ENCODE results near the gene TNFRSF11A. TPM values are rescaled to one million over a fixed set of nuclear protein-coding genes. Genes with fewer than 3 reads are reported as not detected.

TNFRSF11A gene
- total RNA-seq, 1 donor from 2014 or later = 0.75 TPM

- Histone ChIP-seq H3K79me2 (ENCODE audit: insufficient read depth, low read length) (no peaks in the 10 kb centered on the region), H3K4me3 (ENCODE audit: insufficient read depth, low read depth, low read length) (no peak overlapping the region), H3K27me3 (ENCODE audit: insufficient read depth, low read length) (peaks cover 4% of the 10 kb centered on the region), H4K20me1 (ENCODE audit: insufficient read depth, low read length) (no peaks in the 10 kb centered on the region), H3K27ac (ENCODE audit: low read depth, low read length) (no peak overlapping the region), H3K36me3 (ENCODE audit: insufficient read depth, low read length) (no peaks in the 10 kb centered on the region), H3K9ac (ENCODE audit: low read length) (no peak overlapping the region), H2AFZ (ENCODE audit: low read depth, low read length) (no peak overlapping the region), H3K9me3 (ENCODE audit: insufficient read depth, low read depth, low read length) (no peaks in the 10 kb centered on the region), H3K4me2 (ENCODE audit: low read length) (no peak overlapping the region), H3K4me1 (ENCODE audit: insufficient read depth, low read length) (no peaks in the 10 kb centered on the region)
- H3K36me3 Mint-ChIP-seq (ENCODE audit: low read depth, unreplicated experiment) = no peaks in the 10 kb centered on the region
- H3K9me3 Mint-ChIP-seq (ENCODE audit: unreplicated experiment) = peaks cover 6% of the 10 kb centered on the region
- H3K4me3 Mint-ChIP-seq (ENCODE audit: unreplicated experiment) = no peak overlapping the region
- FAIRE-seq = no peak
- H3K27ac Mint-ChIP-seq (ENCODE audit: unreplicated experiment) = no peak overlapping the region
- DNase-seq (ENCODE audit: low read depth) = no peak
- no peaks in the 10 kb centered on the region for H3K27me3 Mint-ChIP-seq (ENCODE audit: low read depth, unreplicated experiment)
- H3K4me1 Mint-ChIP-seq (ENCODE audit: low read depth, unreplicated experiment) = no peaks in the 10 kb centered on the region
- TF ChIP-seq CTCF (IDR thresholded peaks at IDR 0.05; ENCODE audit: insufficient read depth, low read depth, low read length) (no peak), EZH2 (IDR thresholded peaks at IDR 0.05; ENCODE audit: insufficient read depth, low read length) (no peak)
These were observed 82.5 kb downstream of the TNFRSF11A start for GRCh38 chr18:62407660-62408059.

DNA sequence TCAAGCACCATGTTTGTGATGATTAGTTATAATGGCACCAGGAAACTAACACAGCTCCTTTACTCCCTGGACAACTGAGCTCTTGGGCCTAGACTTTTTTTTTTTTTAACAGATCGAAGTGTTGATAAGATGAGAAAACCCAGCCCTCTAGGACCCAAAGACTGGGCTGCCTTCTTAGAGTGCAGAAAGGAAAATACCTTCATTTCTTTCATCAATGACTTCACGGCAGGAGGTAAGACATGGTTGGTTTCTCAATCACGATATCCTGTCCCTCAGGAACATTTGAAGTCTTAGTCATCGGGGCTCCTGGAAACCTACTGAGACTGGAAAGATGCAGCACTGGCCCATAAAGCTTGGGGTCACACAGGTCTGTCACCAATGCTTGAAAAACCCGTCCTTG is 84.7 kb downstream of the TNFRSF11A start:
- Mint-ChIP-seq H3K4me1 (ENCODE audit: low read depth, unreplicated experiment) (no peaks in the 10 kb centered on the region), H3K9me3 (ENCODE audit: unreplicated experiment) (peaks cover 6% of the 10 kb centered on the region), H3K27me3 (ENCODE audit: low read depth, unreplicated experiment) (no peaks in the 10 kb centered on the region), H3K27ac (ENCODE audit: unreplicated experiment) (no peak overlapping the region), H3K4me3 (ENCODE audit: unreplicated experiment) (no peak overlapping the region), H3K36me3 (ENCODE audit: low read depth, unreplicated experiment) (no peaks in the 10 kb centered on the region)
- Histone ChIP-seq H3K9ac (ENCODE audit: low read length) (no peak overlapping the region), H3K4me3 (ENCODE audit: insufficient read depth, low read depth, low read length) (no peak overlapping the region), H3K79me2 (ENCODE audit: insufficient read depth, low read length) (no peaks in the 10 kb centered on the region), H4K20me1 (ENCODE audit: insufficient read depth, low read length) (no peaks in the 10 kb centered on the region), H3K9me3 (ENCODE audit: insufficient read depth, low read depth, low read length) (no peaks in the 10 kb centered on the region), H3K36me3 (ENCODE audit: insufficient read depth, low read length) (no peaks in the 10 kb centered on the region), H3K27ac (ENCODE audit: low read depth, low read length) (no peak overlapping the region), H3K4me1 (ENCODE audit: insufficient read depth, low read length) (no peaks in the 10 kb centered on the region), H2AFZ (ENCODE audit: low read depth, low read length) (no peak overlapping the region), H3K4me2 (ENCODE audit: low read length) (no peak overlapping the region), H3K27me3 (ENCODE audit: insufficient read depth, low read length) (peaks cover 9% of the 10 kb centered on the region)
- TF ChIP-seq EZH2 (IDR thresholded peaks at IDR 0.05; ENCODE audit: insufficient read depth, low read length) (no peak), CTCF (IDR thresholded peaks at IDR 0.05; ENCODE audit: insufficient read depth, low read depth, low read length) (no peak)
- no peak for DNase-seq (ENCODE audit: low read depth)
- no peak for FAIRE-seq

DNA sequence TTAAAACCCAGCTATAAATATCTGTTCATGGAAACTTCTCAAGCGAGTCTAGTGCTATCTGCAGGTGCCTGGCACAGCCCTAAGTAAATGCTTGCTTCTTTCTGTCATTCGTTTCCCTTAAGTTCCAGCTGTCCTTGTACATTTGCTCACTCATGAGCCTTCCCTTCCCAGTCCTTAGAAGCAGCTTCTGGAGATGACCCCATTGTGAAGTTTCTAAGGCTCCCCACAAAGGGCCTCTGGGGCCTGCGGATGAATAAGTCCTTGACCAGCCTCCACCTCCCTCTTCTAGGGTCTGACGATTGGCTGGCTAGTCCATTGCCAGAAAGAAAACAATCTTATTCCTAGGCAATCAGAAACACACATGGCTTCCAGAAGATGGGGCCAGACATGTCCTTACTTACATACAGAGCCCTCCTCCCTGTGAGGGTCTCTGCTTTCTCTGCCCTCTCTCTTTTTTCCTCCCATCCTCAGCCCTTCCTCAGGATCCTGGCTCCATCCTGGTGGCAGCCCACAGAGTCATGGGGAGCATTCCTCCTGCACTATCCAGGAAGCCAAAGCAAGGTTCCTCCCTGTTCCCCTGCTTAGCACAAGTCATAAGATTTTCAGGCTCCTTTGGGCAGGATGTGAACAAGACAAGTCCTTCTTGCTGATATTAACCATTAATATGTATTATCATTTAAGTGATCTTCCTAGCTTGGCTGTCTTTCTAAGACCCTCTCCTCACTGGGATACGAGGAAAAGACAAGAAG is 87.3 kb downstream of the TNFRSF11A start:
- no peak overlapping the region for H3K27ac ChIP-seq (ENCODE audit: low read depth, low read length)
- H3K36me3 Mint-ChIP-seq (ENCODE audit: low read depth, unreplicated experiment) = no peaks in the 10 kb centered on the region
- H3K79me2 ChIP-seq (ENCODE audit: insufficient read depth, low read length) = no peaks in the 10 kb centered on the region
- H3K9me3 Mint-ChIP-seq (ENCODE audit: unreplicated experiment) = peaks cover 4% of the 10 kb centered on the region
- H3K4me3 Mint-ChIP-seq (ENCODE audit: unreplicated experiment) = no peak overlapping the region
- H3K4me1 ChIP-seq (ENCODE audit: insufficient read depth, low read length) = no peaks in the 10 kb centered on the region
- no peaks in the 10 kb centered on the region for H3K4me1 Mint-ChIP-seq (ENCODE audit: low read depth, unreplicated experiment)
- no peaks in the 10 kb centered on the region for H3K9me3 ChIP-seq (ENCODE audit: insufficient read depth, low read depth, low read length)
- H3K4me2 ChIP-seq (ENCODE audit: low read length) = no peak overlapping the region
- FAIRE-seq (no peak), DNase-seq (ENCODE audit: low read depth) (no peak)
- H3K27me3 ChIP-seq (ENCODE audit: insufficient read depth, low read length) = peaks cover 9% of the 10 kb centered on the region
- H2AFZ ChIP-seq (ENCODE audit: low read depth, low read length) = no peak overlapping the region
- H3K9ac ChIP-seq (ENCODE audit: low read length) = no peak overlapping the region
- H3K27me3 Mint-ChIP-seq (ENCODE audit: low read depth, unreplicated experiment) = no peaks in the 10 kb centered on the region
- no peak overlapping the region for H3K27ac Mint-ChIP-seq (ENCODE audit: unreplicated experiment)
- H3K4me3 ChIP-seq (ENCODE audit: insufficient read depth, low read depth, low read length) = no peak overlapping the region
- H3K36me3 ChIP-seq (ENCODE audit: insufficient read depth, low read length) = no peaks in the 10 kb centered on the region
- no peaks in the 10 kb centered on the region for H4K20me1 ChIP-seq (ENCODE audit: insufficient read depth, low read length)
- TF ChIP-seq CTCF (IDR thresholded peaks at IDR 0.05; ENCODE audit: insufficient read depth, low read depth, low read length) = no peak

All from astrocyte (in vitro differentiated cells and primary cell).